SK-N-SH treated with all-trans-retinoic acid at 6 μM for 48 hours (cell line): Measurements from ENCODE around the gene MED1.

Experiments
- ATAC-seq: fragments of 200-7000 bp; cut with Tn5 transposase; 3 replicates; pipeline ENCODE4 v1.9.1; 2020; ENCODE audit warnings: mild to moderate bottlenecking, moderate library complexity
- ARNTL ChIP-seq: fragments of 450-650 bp; formaldehyde crosslinking; IDR thresholded peaks from 2 replicates; pipeline ENCODE4 v1.5.0; 2020; ENCODE audit warnings: low read depth, mild to moderate bottlenecking, moderate library complexity, borderline replicate concordance
- BACH2 ChIP-seq: fragments of 250-450 bp; sonication (Bioruptor Pico); IDR thresholded peaks from 2 replicates; pipeline ENCODE4 v1.9.0; 2021; ENCODE audit warnings: mild to moderate bottlenecking, borderline replicate concordance
- CSDC2 ChIP-seq: fragments of 250-450 bp; sonication (Bioruptor Pico); IDR thresholded peaks from 2 replicates; pipeline ENCODE4 v1.5.0; 2020; ENCODE audit warnings: mild to moderate bottlenecking, moderate library complexity
- ISL1 ChIP-seq: fragments of 250-450 bp; sonication (Bioruptor Pico); IDR thresholded peaks from 2 replicates; pipeline ENCODE4 v2.1.2; 2022; ENCODE audit warnings: mild to moderate bottlenecking, moderate library complexity
- OSR1 ChIP-seq: fragments of 250-450 bp; sonication (Bioruptor Pico); IDR thresholded peaks from 2 replicates; pipeline ENCODE4 v1.8.0; 2022; ENCODE audit warnings: moderate library complexity, mild to moderate bottlenecking, inconsistent platforms
- POU6F1 ChIP-seq: fragments of 250-450 bp; sonication (Bioruptor Pico); IDR thresholded peaks from 2 replicates; pipeline ENCODE4 v1.8.0; 2021; ENCODE audit warnings: low read depth, mild to moderate bottlenecking, moderate library complexity, borderline replicate concordance
- PPARA ChIP-seq: fragments of 250-450 bp; sonication (Bioruptor Pico); IDR thresholded peaks from 2 replicates; pipeline ENCODE4 v1.5.0; 2020; ENCODE audit warnings: mild to moderate bottlenecking, borderline replicate concordance
- RARB ChIP-seq: fragments of 250-450 bp; sonication (Bioruptor Pico); IDR thresholded peaks from 2 replicates; pipeline ENCODE4 v1.8.0; 2021; ENCODE audit warnings: mild to moderate bottlenecking, moderate library complexity
- TCF4 ChIP-seq: fragments of 250-450 bp; sonication (Bioruptor Pico); IDR thresholded peaks from 2 replicates; pipeline ENCODE4 v1.8.0; 2021; ENCODE audit warnings: mild to moderate bottlenecking, moderate library complexity, borderline replicate concordance
- TOX ChIP-seq: fragments of 250-450 bp; sonication (Bioruptor Pico); IDR thresholded peaks from 2 replicates; pipeline ENCODE4 v1.8.0; 2021; ENCODE audit warnings: mild to moderate bottlenecking, moderate library complexity, borderline replicate concordance
- ZC3H10 ChIP-seq: fragments of 250-450 bp; sonication (Bioruptor Pico); IDR thresholded peaks from 2 replicates; pipeline ENCODE4 v1.5.1; 2021; ENCODE audit warnings: mild to moderate bottlenecking, moderate library complexity
- ZFP3 ChIP-seq: fragments of 250-450 bp; sonication (Bioruptor Pico); IDR thresholded peaks from 2 replicates; pipeline ENCODE4 v1.5.0; 2020; ENCODE audit warnings: mild to moderate bottlenecking, moderate library complexity
- ZFP30 ChIP-seq: fragments of 450-650 bp; formaldehyde crosslinking; IDR thresholded peaks from 2 replicates; pipeline ENCODE4 v1.5.0; 2022; ENCODE audit warnings: mild to moderate bottlenecking, moderate library complexity
- ZNF70 ChIP-seq: fragments of 450-650 bp; formaldehyde crosslinking; IDR thresholded peaks from 2 replicates; pipeline ENCODE4 v1.5.0; 2020; ENCODE audit warnings: mild to moderate bottlenecking, moderate library complexity
- TF ChIP-seq, protein P1 (sequence below): fragments of 250-450 bp; sonication (Bioruptor Pico); IDR thresholded peaks from 2 replicates; pipeline ENCODE4 v1.5.0; 2020; ENCODE audit warnings: mild to moderate bottlenecking, moderate library complexity
- TF ChIP-seq, protein P2 (sequence below): fragments of 250-450 bp; sonication (Bioruptor Pico); IDR thresholded peaks from 2 replicates; pipeline ENCODE4 v1.8.0; 2020; ENCODE audit warnings: mild to moderate bottlenecking, moderate library complexity, borderline replicate concordance
- TF ChIP-seq, protein P3 (sequence below): fragments of 250-450 bp; sonication (Bioruptor Pico); IDR thresholded peaks from 2 replicates; pipeline ENCODE4 v1.5.1; 2021; ENCODE audit warnings: mild to moderate bottlenecking, moderate library complexity

MED1 gene

DNA sequence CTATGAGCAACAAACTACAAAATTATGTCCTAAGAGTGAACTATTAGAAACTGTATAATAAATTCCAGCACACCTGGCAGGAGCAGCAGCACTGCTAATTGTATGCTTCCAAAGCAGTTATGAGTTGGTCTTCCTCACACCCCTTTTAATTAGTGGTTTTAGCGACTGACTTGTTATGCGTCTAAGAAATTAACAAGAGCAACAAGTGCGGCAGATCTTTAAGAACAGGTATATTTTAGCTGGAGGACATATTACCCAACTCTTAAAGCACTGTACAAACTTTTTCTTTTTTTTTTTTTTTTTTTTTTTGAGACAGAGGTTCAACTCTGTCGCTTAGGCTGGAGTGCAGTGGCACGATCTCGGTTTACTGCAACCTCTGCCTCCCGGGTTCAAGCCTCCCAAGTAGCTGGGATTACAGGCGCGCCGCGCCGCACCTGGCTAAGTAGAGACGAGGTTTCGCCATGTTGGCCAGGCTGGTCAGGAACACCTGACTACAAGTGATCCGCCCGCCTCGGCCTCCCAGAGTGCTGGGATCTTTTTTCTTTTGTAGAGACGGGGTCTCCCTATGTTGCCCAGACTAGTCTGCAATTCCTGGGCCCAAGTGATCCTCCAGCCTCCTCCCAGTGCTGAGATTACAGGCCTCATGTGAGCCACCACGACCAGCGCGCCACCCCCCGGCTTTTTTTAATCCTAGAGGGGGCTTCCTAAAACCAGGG, 48.0 kb downstream of the MED1 start:
- TF ChIP-seq ISL1 (CRISPR knock-in tag) = no peak
- ATAC-seq = no peak

GRCh38 chr17:39402244-39402889, 48.7 kb downstream of the MED1 start:
- peak; percentile 83 for ATAC-seq
- TF ChIP-seq, protein P1, sequence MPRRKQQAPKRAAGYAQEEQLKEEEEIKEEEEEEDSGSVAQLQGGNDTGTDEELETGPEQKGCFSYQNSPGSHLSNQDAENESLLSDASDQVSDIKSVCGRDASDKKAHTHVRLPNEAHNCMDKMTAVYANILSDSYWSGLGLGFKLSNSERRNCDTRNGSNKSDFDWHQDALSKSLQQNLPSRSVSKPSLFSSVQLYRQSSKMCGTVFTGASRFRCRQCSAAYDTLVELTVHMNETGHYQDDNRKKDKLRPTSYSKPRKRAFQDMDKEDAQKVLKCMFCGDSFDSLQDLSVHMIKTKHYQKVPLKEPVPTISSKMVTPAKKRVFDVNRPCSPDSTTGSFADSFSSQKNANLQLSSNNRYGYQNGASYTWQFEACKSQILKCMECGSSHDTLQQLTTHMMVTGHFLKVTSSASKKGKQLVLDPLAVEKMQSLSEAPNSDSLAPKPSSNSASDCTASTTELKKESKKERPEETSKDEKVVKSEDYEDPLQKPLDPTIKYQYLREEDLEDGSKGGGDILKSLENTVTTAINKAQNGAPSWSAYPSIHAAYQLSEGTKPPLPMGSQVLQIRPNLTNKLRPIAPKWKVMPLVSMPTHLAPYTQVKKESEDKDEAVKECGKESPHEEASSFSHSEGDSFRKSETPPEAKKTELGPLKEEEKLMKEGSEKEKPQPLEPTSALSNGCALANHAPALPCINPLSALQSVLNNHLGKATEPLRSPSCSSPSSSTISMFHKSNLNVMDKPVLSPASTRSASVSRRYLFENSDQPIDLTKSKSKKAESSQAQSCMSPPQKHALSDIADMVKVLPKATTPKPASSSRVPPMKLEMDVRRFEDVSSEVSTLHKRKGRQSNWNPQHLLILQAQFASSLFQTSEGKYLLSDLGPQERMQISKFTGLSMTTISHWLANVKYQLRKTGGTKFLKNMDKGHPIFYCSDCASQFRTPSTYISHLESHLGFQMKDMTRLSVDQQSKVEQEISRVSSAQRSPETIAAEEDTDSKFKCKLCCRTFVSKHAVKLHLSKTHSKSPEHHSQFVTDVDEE (CRISPR knock-in tag) = no peak
- TF ChIP-seq POU6F1 (CRISPR knock-in tag) (no peak), CSDC2 (CRISPR knock-in tag) (no peak), RARB (CRISPR knock-in tag) (no peak)
- TF ChIP-seq, protein P2, sequence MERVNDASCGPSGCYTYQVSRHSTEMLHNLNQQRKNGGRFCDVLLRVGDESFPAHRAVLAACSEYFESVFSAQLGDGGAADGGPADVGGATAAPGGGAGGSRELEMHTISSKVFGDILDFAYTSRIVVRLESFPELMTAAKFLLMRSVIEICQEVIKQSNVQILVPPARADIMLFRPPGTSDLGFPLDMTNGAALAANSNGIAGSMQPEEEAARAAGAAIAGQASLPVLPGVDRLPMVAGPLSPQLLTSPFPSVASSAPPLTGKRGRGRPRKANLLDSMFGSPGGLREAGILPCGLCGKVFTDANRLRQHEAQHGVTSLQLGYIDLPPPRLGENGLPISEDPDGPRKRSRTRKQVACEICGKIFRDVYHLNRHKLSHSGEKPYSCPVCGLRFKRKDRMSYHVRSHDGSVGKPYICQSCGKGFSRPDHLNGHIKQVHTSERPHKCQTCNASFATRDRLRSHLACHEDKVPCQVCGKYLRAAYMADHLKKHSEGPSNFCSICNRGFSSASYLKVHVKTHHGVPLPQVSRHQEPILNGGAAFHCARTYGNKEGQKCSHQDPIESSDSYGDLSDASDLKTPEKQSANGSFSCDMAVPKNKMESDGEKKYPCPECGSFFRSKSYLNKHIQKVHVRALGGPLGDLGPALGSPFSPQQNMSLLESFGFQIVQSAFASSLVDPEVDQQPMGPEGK (CRISPR knock-in tag) = no peak

GRCh38 chr17:39401412-39402243, 49.4 kb downstream of the MED1 start, which contains the start of gene FBXL20:
FBXL20 (minus strand) TSS chr17:39401626; CDS start chr17:39401402, 224 bp downstream.
- peak; percentile 76 for ATAC-seq
- TF ChIP-seq ARNTL (CRISPR knock-in tag) = no peak
- TF ChIP-seq ISL1 (CRISPR knock-in tag) = no peak
- TF ChIP-seq ZC3H10 (CRISPR knock-in tag) = no peak
- TF ChIP-seq, protein P3, sequence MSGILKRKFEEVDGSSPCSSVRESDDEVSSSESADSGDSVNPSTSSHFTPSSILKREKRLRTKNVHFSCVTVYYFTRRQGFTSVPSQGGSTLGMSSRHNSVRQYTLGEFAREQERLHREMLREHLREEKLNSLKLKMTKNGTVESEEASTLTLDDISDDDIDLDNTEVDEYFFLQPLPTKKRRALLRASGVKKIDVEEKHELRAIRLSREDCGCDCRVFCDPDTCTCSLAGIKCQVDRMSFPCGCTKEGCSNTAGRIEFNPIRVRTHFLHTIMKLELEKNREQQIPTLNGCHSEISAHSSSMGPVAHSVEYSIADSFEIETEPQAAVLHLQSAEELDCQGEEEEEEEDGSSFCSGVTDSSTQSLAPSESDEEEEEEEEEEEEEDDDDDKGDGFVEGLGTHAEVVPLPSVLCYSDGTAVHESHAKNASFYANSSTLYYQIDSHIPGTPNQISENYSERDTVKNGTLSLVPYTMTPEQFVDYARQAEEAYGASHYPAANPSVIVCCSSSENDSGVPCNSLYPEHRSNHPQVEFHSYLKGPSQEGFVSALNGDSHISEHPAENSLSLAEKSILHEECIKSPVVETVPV (CRISPR knock-in tag) = no peak
- TF ChIP-seq TOX (CRISPR knock-in tag) = no peak
- TF ChIP-seq POU6F1 (CRISPR knock-in tag) = no peak
- no peak for TF ChIP-seq ZNF70 (CRISPR knock-in tag)
- TF ChIP-seq, protein P1 (CRISPR knock-in tag) = no peak
- TF ChIP-seq OSR1 (CRISPR knock-in tag) = no peak
- TF ChIP-seq, protein P2 (CRISPR knock-in tag) = no peak
- TF ChIP-seq ZFP3 (CRISPR knock-in tag) = no peak
- no peak for TF ChIP-seq CSDC2 (CRISPR knock-in tag)
- TF ChIP-seq TCF4 (CRISPR knock-in tag) = no peak
- no peak for TF ChIP-seq BACH2 (CRISPR knock-in tag)
- TF ChIP-seq ZFP30 (CRISPR knock-in tag) = no peak
- TF ChIP-seq PPARA (CRISPR knock-in tag) = no peak
- no peak for TF ChIP-seq RARB (CRISPR knock-in tag)
